Measurements from ENCODE around the gene ASPHD1.
"Not testable (repeated sequence)": the region's sequence is repeated elsewhere in the genome, so short reads cannot be mapped to it uniquely, and the experiment has no call there.

ASPHD1 gene

GRCh38 chr16:29900102-29900887 lies at the start of gene ASPHD1:
TSS of gene ASPHD1 (plus strand) at chr16:29900488. CDS start at chr16:29900972, 484 bp downstream.
- DNase-seq (ENCODE audit: low read depth, low spot score): no peak

- DNase-seq (ENCODE audit: low read depth, low spot score): no peak
Measured at GRCh38 chr16:29850998-29851397, 49.3 kb upstream of the ASPHD1 start.

GRCh38 chr16:29852654-29853053 lies 47.6 kb upstream of the ASPHD1 start:
- DNase-seq (ENCODE audit: low read depth, low spot score): no peak

- no peak for DNase-seq (ENCODE audit: low read depth, low spot score)
Measured at GRCh38 chr16:29854520-29855100, 45.7 kb upstream of the ASPHD1 start.

- no peak for DNase-seq (ENCODE audit: low read depth, low spot score)
Measured at GRCh38 chr16:29857133-29857760, 43.0 kb upstream of the ASPHD1 start.

- no peak for DNase-seq (ENCODE audit: low read depth, low spot score)
Measured at GRCh38 chr16:29858149-29858849, 42.0 kb upstream of the ASPHD1 start.

- no peak for DNase-seq (ENCODE audit: low read depth, low spot score)
Measured at GRCh38 chr16:29858974-29859373, 41.3 kb upstream of the ASPHD1 start.

- DNase-seq (ENCODE audit: low read depth, low spot score): no peak
Measured at GRCh38 chr16:29860218-29860617, 40.1 kb upstream of the ASPHD1 start.

GRCh38 chr16:29862383-29862883 lies 37.9 kb upstream of the ASPHD1 start:
- DNase-seq (ENCODE audit: low read depth, low spot score): no peak

GRCh38 chr16:29862884-29863668 lies 37.2 kb upstream of the ASPHD1 start, which contains the start of gene CDIPT:
TSS of gene CDIPT (minus strand) at chr16:29863226. CDS start at chr16:29862857, 369 bp downstream.
- peak; percentile 95 for DNase-seq (ENCODE audit: low read depth, low spot score)

- DNase-seq (ENCODE audit: low read depth, low spot score): no peak
Measured at GRCh38 chr16:29863669-29863984, 36.7 kb upstream of the ASPHD1 start.

GRCh38 chr16:29864205-29864604 lies 36.1 kb upstream of the ASPHD1 start:
- no peak for DNase-seq (ENCODE audit: low read depth, low spot score)

- DNase-seq (ENCODE audit: low read depth, low spot score): no peak
Measured at GRCh38 chr16:29868396-29869009, 31.8 kb upstream of the ASPHD1 start.

- DNase-seq (ENCODE audit: low read depth, low spot score): not testable (repeated sequence)
Measured at GRCh38 chr16:29869067-29869466, 31.2 kb upstream of the ASPHD1 start.

GRCh38 chr16:29871822-29872546 lies 28.3 kb upstream of the ASPHD1 start:
- DNase-seq (ENCODE audit: low read depth, low spot score): no peak

- DNase-seq (ENCODE audit: low read depth, low spot score): no peak
Measured at GRCh38 chr16:29873319-29873718, 27.0 kb upstream of the ASPHD1 start.

- DNase-seq (ENCODE audit: low read depth, low spot score): no peak
Measured at GRCh38 chr16:29875206-29875605, 25.1 kb upstream of the ASPHD1 start.

- no peak for DNase-seq (ENCODE audit: low read depth, low spot score)
Measured at GRCh38 chr16:29876217-29876593, 24.1 kb upstream of the ASPHD1 start.

- DNase-seq (ENCODE audit: low read depth, low spot score): no peak
Measured at GRCh38 chr16:29876594-29877249, 23.6 kb upstream of the ASPHD1 start.

Data from iPS DF 19.7 (cell line).